Prostate gland (tissue), 2 donors: ENCODE data around the gene SMC1B.

Experiments
- CTCF ChIP-seq, 4 experiments: fragments of 200-600 bp in 2 of 4; fragments of 450-650 bp in 2 of 4; sonication (generic) in 2 of 4; IDR thresholded peaks; 1 replicate in 3 of 4; 2 replicates in 1 of 4; pipeline ENCODE4 v1.5.1; 2016 to 2019; ENCODE audit warnings: antibody characterized with exemption in 4 of 4, mild to moderate bottlenecking in 2 of 4, moderate library complexity in 2 of 4
- POLR2A ChIP-seq: fragments of 450-650 bp; IDR thresholded peaks from one replicate; pipeline ENCODE4 v1.6.1; 2016; ENCODE audit warnings: antibody characterized with exemption, mild to moderate bottlenecking

- TF ChIP-seq POLR2A = no peak
- TF ChIP-seq CTCF (IDR thresholded peaks at IDR 0.05) = no peak
Observed at GRCh38 chr22:45427114-45427513, 13.7 kb upstream of the SMC1B start.
